Left lung (tissue), 10 donors: ENCODE results near the gene RGS17. TPM values are rescaled to one million over a fixed set of nuclear protein-coding genes. Genes with fewer than 3 reads are reported as not detected.

Experiments used
- ATAC-seq: fragments of 200-7000 bp; cut with Tn5 transposase; one replicate; pipeline ENCODE4 v1.9.1; 2020; ENCODE audit warnings: moderate library complexity
- DNase-seq, 4 donors: peaks; one replicate each; pipeline ENCODE4 v3.0.0-alpha.2; 2013 to 2020
- H3K27ac ChIP-seq, 2 donors: fragments of 200-600 bp; sonication (generic) in 1 of 2; one replicate each; pipeline versions ENCODE4 v1.5.0 to v1.8.0; 2020 to 2021
- H3K27me3 ChIP-seq, 2 donors: fragments of 200-600 bp; sonication (generic) in 1 of 2; one replicate each; pipeline versions ENCODE4 v1.5.0 to v1.8.0; 2020 to 2021
- H3K36me3 ChIP-seq, 2 donors: fragments of 200-600 bp; sonication (generic) in 1 of 2; one replicate each; pipeline versions ENCODE4 v1.5.0 to v1.8.0; 2020 to 2021
- H3K4me1 ChIP-seq, 2 donors: fragments of 200-600 bp; one replicate each; pipeline ENCODE4 v1.8.0; 2021
- H3K4me3 ChIP-seq, 2 donors: fragments of 200-600 bp; sonication (generic) in 1 of 2; one replicate each; pipeline versions ENCODE4 v1.5.0 to v1.8.0; 2020 to 2021; ENCODE audit warnings: mild to moderate bottlenecking in 1 of 2
- H3K9me3 ChIP-seq, 2 donors: fragments of 200-600 bp; sonication (generic) in 1 of 2; one replicate each; pipeline versions ENCODE4 v1.5.0 to v1.8.0; 2020 to 2021
- CTCF ChIP-seq, 2 donors: fragments of 200-600 bp; sonication (generic) in 1 of 2; IDR thresholded peaks; one replicate each; pipeline versions ENCODE4 v1.5.0 to v1.8.0; 2021; ENCODE audit warnings: antibody characterized with exemption in 2 of 2
- intact Hi-C, 2 donors: fragments of 100-400 bp; cut with DNase I; formaldehyde crosslinking; loops; one replicate each; pipeline versions ENCODE4 v1.11.2 to v1.14.2; 2022
- polyA plus RNA-seq, 6 donors: library from polyadenylated mRNA; unstranded; fragments of 120-200 nt; gene quantifications; one replicate each; pipeline ENCODE4 v1.2.1, GENCODE V29; 2013; ENCODE audit not compliant: insufficient read length in 6 of 6
- total RNA-seq, 2 donors: library from RNA; stranded (reverse); fragmentation: NEBNext Ultra II Directional; extraction: Animal tissue kit (Norgen Biotek cat#: 25700); gene quantifications; one replicate each; pipeline ENCODE4 v1.2.1, GENCODE V29; 2021
- donor health status: DM: no; HTN: yes; CAD: no.
- donor health status: DM: no; HTN: no; CAD: no.

RGS17 gene
- total and polyA plus RNA-seq, 8 donors, result 0.15 to 2.7 (median 2.3) TPM

- ATAC-seq (no peak), DNase-seq (no peak)
- no peaks in the 10 kb centered on the region for H3K9me3 ChIP-seq
- H3K36me3 ChIP-seq, result no peaks in the 10 kb centered on the region
- H3K27me3 ChIP-seq, result no peaks in the 10 kb centered on the region
- H3K27ac ChIP-seq, result no peak overlapping the region
- H3K4me3 ChIP-seq, result no peak overlapping the region
- H3K4me1 ChIP-seq, result no peaks in the 10 kb centered on the region
- intact Hi-C loops, result loop anchor here in 1 of 2 donors (10.0 kb wide), 1 partner anchor 150 kb away; no protein-coding TSS in a partner anchor
- no peak for TF ChIP-seq CTCF (IDR thresholded peaks at IDR 0.05)
Measured at GRCh38 chr6:153015094-153015640, 115.9 kb downstream of the RGS17 start.

GRCh38 chr6:153013438-153013837 lies 117.6 kb downstream of the RGS17 start:
- ATAC-seq (no peak), DNase-seq (no peak)
- no peak for TF ChIP-seq CTCF (IDR thresholded peaks at IDR 0.05)
- Histone ChIP-seq H3K9me3 (no peaks in the 10 kb centered on the region), H3K27ac (no peak overlapping the region), H3K4me1 (no peaks in the 10 kb centered on the region), H3K4me3 (no peak overlapping the region), H3K27me3 (no peaks in the 10 kb centered on the region), H3K36me3 (no peaks in the 10 kb centered on the region)
- intact Hi-C loops, result loop anchor here in 1 of 2 donors (10.0 kb wide), 1 partner anchor 149 kb away; no protein-coding TSS in a partner anchor

- TF ChIP-seq CTCF (IDR thresholded peaks at IDR 0.05), result no peak
Measured at GRCh38 chr6:153012856-153013255, 118.2 kb downstream of the RGS17 start.

GRCh38 chr6:153003366-153003690 lies 127.8 kb downstream of the RGS17 start:
- intact Hi-C loops, result no loop called here
- Histone ChIP-seq H3K27ac (peak overlapping the region; percentile 88 to 89), H3K27me3 (no peaks in the 10 kb centered on the region), H3K9me3 (no peaks in the 10 kb centered on the region), H3K4me3 (peak overlapping the region; percentile 59 to 71), H3K36me3 (peaks cover 0 to 2% of the 10 kb centered on the region in 2 donors), H3K4me1 (peaks cover 11 to 32% of the 10 kb centered on the region in 2 donors)
- no peak for DNase-seq
- ATAC-seq, result peak; percentile 20
- TF ChIP-seq CTCF (IDR thresholded peaks at IDR 0.05), result no peak

More at GRCh38 chr6:153012856-153013255, 118.2 kb downstream of the RGS17 start:
- no peak overlapping the region for H3K27ac ChIP-seq
- no peaks in the 10 kb centered on the region for H3K4me1 ChIP-seq
- intact Hi-C loops, result loop anchor here in 1 of 2 donors (10.0 kb wide), 1 partner anchor 148 kb away; no protein-coding TSS in a partner anchor
- H3K4me3 ChIP-seq, result no peak overlapping the region
- ATAC-seq (no peak), DNase-seq (no peak)
- no peaks in the 10 kb centered on the region for H3K27me3 ChIP-seq
- no peaks in the 10 kb centered on the region for H3K36me3 ChIP-seq
- no peaks in the 10 kb centered on the region for H3K9me3 ChIP-seq

GRCh38 chr6:153002613-153003365 lies 128.3 kb downstream of the RGS17 start, which contains the start of gene MTRF1L:
TSS of gene MTRF1L (minus strand) at chr6:153002709. CDS start at chr6:153002685, 24 bp downstream.
- peak; percentile 98 for ATAC-seq

More at GRCh38 chr6:153002613-153003365, 128.3 kb downstream of the RGS17 start, which contains the start of gene MTRF1L:
- no peaks in the 10 kb centered on the region for H3K27me3 ChIP-seq
- no peak for TF ChIP-seq CTCF (IDR thresholded peaks at IDR 0.05)
- no peaks in the 10 kb centered on the region for H3K9me3 ChIP-seq
- intact Hi-C loops, result no loop called here
- H3K36me3 ChIP-seq, result peaks cover 0 to 7% of the 10 kb centered on the region in 2 donors
- H3K4me1 ChIP-seq, result peaks cover 11 to 32% of the 10 kb centered on the region in 2 donors
- peak within 1 kb of the TSS; percentile 88 to 89 for H3K27ac ChIP-seq
- H3K4me3 ChIP-seq, result peak within 1 kb of the TSS; percentile 59 to 71
- peak; percentile 93 to 96 (median 96) for DNase-seq
